H9 (cell line): ENCODE results near the gene SMNDC1. TPM values are rescaled to one million over a fixed set of nuclear protein-coding genes. Genes with fewer than 3 reads are reported as not detected.
A peak's percentile ranks its signal among the peaks of the same experiment; 100 is the strongest.

Experiments
- DNase-seq: peaks from one replicate; pipeline ENCODE4 v3.0.0-alpha.2; 2017
- H2AFZ ChIP-seq: one replicate; pipeline ENCODE4 v1.6.1; 2013; ENCODE audit warnings: mild to moderate bottlenecking, low read length, control low read depth, moderate library complexity
- H2AK5ac ChIP-seq: 2 replicates; pipeline ENCODE4 v1.6.1; 2013; ENCODE audit warnings: low read length, control low read depth, mixed read lengths; ENCODE audit not compliant: insufficient read length
- H2BK120ac ChIP-seq: one replicate; pipeline ENCODE4 v1.6.1; 2013; ENCODE audit warnings: low read depth, mild to moderate bottlenecking, low read length, control low read depth, inconsistent platforms; ENCODE audit not compliant: poor library complexity, severe bottlenecking
- H2BK12ac ChIP-seq: 2 replicates; pipeline ENCODE4 v1.6.1; 2013; ENCODE audit warnings: low read length, control low read depth, mixed read lengths, low read depth; ENCODE audit not compliant: insufficient read length
- H2BK15ac ChIP-seq: 2 replicates; pipeline ENCODE4 v1.6.1; 2013; ENCODE audit warnings: low read depth, low read length, control low read depth
- H2BK20ac ChIP-seq: one replicate; pipeline ENCODE4 v1.6.1; 2013; ENCODE audit warnings: low read depth, mild to moderate bottlenecking, low read length, control low read depth, inconsistent platforms; ENCODE audit not compliant: poor library complexity, severe bottlenecking
- H2BK5ac ChIP-seq: 2 replicates; pipeline ENCODE4 v1.6.1; 2013; ENCODE audit warnings: low read length, control low read depth, mixed read lengths; ENCODE audit not compliant: insufficient read length
- H3K14ac ChIP-seq: 2 replicates; pipeline ENCODE4 v1.6.1; 2013; ENCODE audit warnings: low read length, control low read depth; ENCODE audit not compliant: insufficient read depth
- H3K18ac ChIP-seq: 2 replicates; pipeline ENCODE4 v1.6.1; 2013; ENCODE audit warnings: low read depth, mild to moderate bottlenecking, mixed read lengths, low read length, control low read depth; ENCODE audit not compliant: insufficient read length
- H3K23ac ChIP-seq: 2 replicates; pipeline ENCODE4 v1.6.1; 2013; ENCODE audit warnings: low read length, control low read depth, mixed read lengths, low read depth; ENCODE audit not compliant: insufficient read length
- H3K23me2 ChIP-seq: 2 replicates; pipeline ENCODE4 v1.6.1; 2013; ENCODE audit warnings: low read depth, mild to moderate bottlenecking, mixed read lengths, low read length, control low read depth; ENCODE audit not compliant: insufficient read length, poor library complexity, severe bottlenecking
- H3K27ac ChIP-seq: 2 replicates; pipeline ENCODE4 v1.5.1; 2013; ENCODE audit warnings: low read length, control low read depth, mixed read lengths, low read depth; ENCODE audit not compliant: insufficient read length
- H3K27me3 ChIP-seq: 2 replicates; pipeline ENCODE4 v1.6.1; 2013; ENCODE audit warnings: low read length, control low read depth, inconsistent platforms; ENCODE audit not compliant: insufficient read depth
- H3K4ac ChIP-seq: 2 replicates; pipeline ENCODE4 v1.6.1; 2013; ENCODE audit warnings: low read depth, mild to moderate bottlenecking, control low read depth, inconsistent platforms, low read length, moderate library complexity
- H3K4me1 ChIP-seq: 2 replicates; pipeline ENCODE4 v1.6.1; 2013; ENCODE audit warnings: low read length, control low read depth, inconsistent platforms; ENCODE audit not compliant: insufficient read depth
- H3K4me2 ChIP-seq: 2 replicates; pipeline ENCODE4 v1.6.1; 2013; ENCODE audit warnings: low read length, control low read depth, mixed read lengths; ENCODE audit not compliant: insufficient read length, insufficient read depth
- H3K56ac ChIP-seq: 2 replicates; pipeline ENCODE4 v1.6.1; 2013; ENCODE audit warnings: low read depth, mild to moderate bottlenecking, mixed read lengths, low read length, control low read depth; ENCODE audit not compliant: insufficient read length
- H3K79me1 ChIP-seq: 2 replicates; pipeline ENCODE4 v1.6.1; 2013; ENCODE audit warnings: low read depth, mild to moderate bottlenecking, moderate library complexity, low read length, control low read depth, inconsistent platforms; ENCODE audit not compliant: insufficient read depth, poor library complexity, severe bottlenecking
- H3K79me2 ChIP-seq: 2 replicates; pipeline ENCODE4 v1.6.1; 2013; ENCODE audit warnings: low read length, control low read depth, inconsistent platforms; ENCODE audit not compliant: insufficient read depth
- H3K9ac ChIP-seq: 2 replicates; pipeline ENCODE4 v1.6.1; 2013; ENCODE audit warnings: low read length, control low read depth, mixed read lengths; ENCODE audit not compliant: insufficient read length; ENCODE audit errors: extremely low read depth
- H3K9me3 ChIP-seq: one replicate; pipeline ENCODE4 v1.6.1; 2013; ENCODE audit warnings: low read depth, low read length, inconsistent platforms; ENCODE audit not compliant: control insufficient read depth
- H3T11ph ChIP-seq: one replicate; pipeline ENCODE4 v1.6.1; 2013; ENCODE audit warnings: mild to moderate bottlenecking, low read length, control low read depth, inconsistent platforms
- H4K20me1 ChIP-seq: one replicate; pipeline ENCODE4 v1.6.1; 2013; ENCODE audit not compliant: control insufficient read depth, insufficient read length, insufficient read depth
- H4K5ac ChIP-seq: 2 replicates; pipeline ENCODE4 v1.6.1; 2013; ENCODE audit warnings: low read depth, mild to moderate bottlenecking, mixed read lengths, low read length, control low read depth; ENCODE audit not compliant: insufficient read length
- H4K8ac ChIP-seq: replicated peaks from 2 replicates; pipeline ENCODE4 v1.6.1; 2013; ENCODE audit warnings: low read length, control low read depth, mixed read lengths, low read depth; ENCODE audit not compliant: insufficient read length
- H4K91ac ChIP-seq: 2 replicates; pipeline ENCODE4 v1.6.1; 2013; ENCODE audit warnings: low read depth, mild to moderate bottlenecking, moderate library complexity, mixed read lengths, low read length, control low read depth; ENCODE audit not compliant: insufficient read length
- H3K27ac Mint-ChIP-seq, 3 experiments: 2 replicates in 2 of 3; 3 replicates in 1 of 3; pipeline ENCODE4 v1.8.0; 2020 to 2021; ENCODE audit warnings: mixed read lengths in 3 of 3, mild to moderate bottlenecking in 1 of 3, moderate library complexity in 1 of 3
- H3K27me3 Mint-ChIP-seq: 2 replicates; pipeline ENCODE4 v1.8.0; 2021; ENCODE audit warnings: low read depth, mild to moderate bottlenecking, moderate library complexity, mixed read lengths
- H3K36me3 Mint-ChIP-seq, 3 experiments: 2 replicates in 2 of 3; 3 replicates in 1 of 3; pipeline ENCODE4 v1.8.0; 2020 to 2021; ENCODE audit warnings: low read depth in 3 of 3, mixed read lengths in 3 of 3; ENCODE audit not compliant: insufficient read depth in 1 of 3
- H3K4me1 Mint-ChIP-seq, 2 experiments: 2 replicates each; pipeline ENCODE4 v1.8.0; 2020; ENCODE audit warnings: mixed read lengths in 2 of 2
- H3K4me3 Mint-ChIP-seq, 2 experiments: 2 replicates in 1 of 2; 3 replicates in 1 of 2; pipeline ENCODE4 v1.8.0; 2020 to 2021; ENCODE audit warnings: mild to moderate bottlenecking in 2 of 2, mixed read lengths in 2 of 2, moderate library complexity in 1 of 2
- H3K9me3 Mint-ChIP-seq, 2 experiments: 2 replicates in 1 of 2; 3 replicates in 1 of 2; pipeline ENCODE4 v1.8.0; 2020; ENCODE audit warnings: mild to moderate bottlenecking in 2 of 2, mixed read lengths in 2 of 2, moderate library complexity in 1 of 2
- WGBS: extraction: QIAGEN DNeasy Blood & Tissue Kit; methylation state at CpG from one replicate; pipeline ENCODE4 v1.1.7; 2013; ENCODE audit warnings: missing lambda C conversion rate, low lambda C conversion rate, mixed read lengths; ENCODE audit not compliant: insufficient read length; ENCODE audit errors: extremely low coverage; 5-methylcytosine and 5-hydroxymethylcytosine counted together
- total RNA-seq: library from RNA; stranded (reverse); gene quantifications from 2 replicates; pipeline ENCODE4 v1.2.1, GENCODE V29; 2021
- TF ChIP-seq, protein P1 (sequence below): fragments of 200-600 bp; sonication (generic); conservative IDR thresholded peaks from 3 replicates; pipeline ENCODE4 v1.8.0; 2021; ENCODE audit warnings: antibody characterized with exemption, mild to moderate bottlenecking

SMNDC1 gene
- total RNA-seq, 1 experiment from 2014 or later, result 55.7 TPM

DNA sequence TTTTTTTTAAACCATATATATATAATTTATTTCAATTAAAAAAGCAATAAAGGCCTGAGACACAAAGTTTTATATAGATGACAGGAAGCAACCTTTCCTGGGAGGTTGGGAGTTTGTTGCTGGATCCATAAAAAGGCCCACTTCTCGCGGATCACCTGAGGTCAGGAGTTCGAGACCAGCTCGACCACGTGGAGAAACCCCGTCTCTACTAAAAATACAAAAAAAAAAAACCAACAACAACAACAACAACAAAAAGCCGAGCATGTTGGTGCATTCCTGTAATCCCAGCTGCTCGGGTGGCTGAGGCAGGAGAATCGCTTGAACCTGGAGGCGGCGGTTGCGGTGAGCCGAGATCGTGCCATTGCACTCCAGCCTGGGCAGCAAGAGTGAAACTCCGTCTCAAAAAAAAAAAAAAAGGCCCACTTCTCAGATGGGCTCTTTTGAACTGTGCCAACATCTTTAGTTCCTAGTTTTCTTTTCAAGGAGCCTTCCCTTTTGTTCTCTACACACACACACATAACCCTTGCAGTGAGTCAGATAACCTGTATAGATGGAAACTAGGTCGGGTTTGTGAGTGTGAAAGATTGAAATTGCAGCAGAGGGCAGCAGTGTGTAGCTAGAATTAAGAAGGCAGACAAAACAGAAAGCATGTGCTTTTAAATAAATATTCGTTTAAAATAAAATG, 1.2 kb upstream of the SMNDC1 start:
- Histone ChIP-seq H2AK5ac (no peak overlapping the region), H4K5ac (no peak overlapping the region), H2BK5ac (no peak overlapping the region), H3K4me2 (peak overlapping the region; percentile 70), H3K14ac (no peak overlapping the region), H3K23me2 (no peaks in the 10 kb centered on the region), H2BK15ac (no peak overlapping the region), H2AFZ (peak overlapping the region; percentile 73), H3K79me1 (peaks cover 2% of the 10 kb centered on the region), H4K91ac (no peak overlapping the region), H3K9me3 (no peaks in the 10 kb centered on the region), H3K4ac (no peak overlapping the region), H3K9ac (no peak overlapping the region), H4K20me1 (no peaks in the 10 kb centered on the region), H3K18ac (no peak overlapping the region), H2BK120ac (no peak overlapping the region), H3K23ac (no peak overlapping the region), H2BK20ac (no peak overlapping the region), H3K56ac (no peak overlapping the region), H3K27ac (peak overlapping the region; percentile 94), H3K4me1 (no peaks in the 10 kb centered on the region), H3K27me3 (no peaks in the 10 kb centered on the region), H2BK12ac (no peak overlapping the region), H3T11ph (no peak overlapping the region), H3K79me2 (peaks cover 10% of the 10 kb centered on the region), H4K8ac (no peak overlapping the region)
- WGBS, result no CpG with 5 or more reads among the region's 17 CpGs
- Mint-ChIP-seq H3K4me3 (peak overlapping the region; percentile 97 to 98), H3K4me1 (peaks cover 16 to 32% of the 10 kb centered on the region in 2 experiments), H3K9me3 (no peaks in the 10 kb centered on the region), H3K36me3 (peaks cover 20 to 34% (median 32%) of the 10 kb centered on the region in 3 experiments; a peak in 6 of 7 replicates), H3K27me3 (no peaks in the 10 kb centered on the region), H3K27ac (peak overlapping the region; percentile 64 to 99 (median 98); a peak in 5 of 7 replicates)
- peak; percentile 57 for DNase-seq
- TF ChIP-seq, protein P1, sequence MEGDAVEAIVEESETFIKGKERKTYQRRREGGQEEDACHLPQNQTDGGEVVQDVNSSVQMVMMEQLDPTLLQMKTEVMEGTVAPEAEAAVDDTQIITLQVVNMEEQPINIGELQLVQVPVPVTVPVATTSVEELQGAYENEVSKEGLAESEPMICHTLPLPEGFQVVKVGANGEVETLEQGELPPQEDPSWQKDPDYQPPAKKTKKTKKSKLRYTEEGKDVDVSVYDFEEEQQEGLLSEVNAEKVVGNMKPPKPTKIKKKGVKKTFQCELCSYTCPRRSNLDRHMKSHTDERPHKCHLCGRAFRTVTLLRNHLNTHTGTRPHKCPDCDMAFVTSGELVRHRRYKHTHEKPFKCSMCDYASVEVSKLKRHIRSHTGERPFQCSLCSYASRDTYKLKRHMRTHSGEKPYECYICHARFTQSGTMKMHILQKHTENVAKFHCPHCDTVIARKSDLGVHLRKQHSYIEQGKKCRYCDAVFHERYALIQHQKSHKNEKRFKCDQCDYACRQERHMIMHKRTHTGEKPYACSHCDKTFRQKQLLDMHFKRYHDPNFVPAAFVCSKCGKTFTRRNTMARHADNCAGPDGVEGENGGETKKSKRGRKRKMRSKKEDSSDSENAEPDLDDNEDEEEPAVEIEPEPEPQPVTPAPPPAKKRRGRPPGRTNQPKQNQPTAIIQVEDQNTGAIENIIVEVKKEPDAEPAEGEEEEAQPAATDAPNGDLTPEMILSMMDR, result peak; percentile 74
